HG02588 (cell line): ENCODE measurements around the gene LNX2.

Experiments used
- ATAC-seq: cut with Tn5 transposase; IDR thresholded peaks from one replicate; pipeline ENCODE4 v1.9.1; 2021; ENCODE audit warnings: mild to moderate bottlenecking, moderate library complexity; ENCODE audit not compliant: unreplicated experiment

LNX2 gene

GRCh38 chr13:27570906-27571305 is 49.4 kb downstream of the LNX2 start:
- ATAC-seq = no peak

GRCh38 chr13:27569405-27569804 is 50.9 kb downstream of the LNX2 start:
- ATAC-seq = no peak

GRCh38 chr13:27565818-27566217 is 54.5 kb downstream of the LNX2 start:
- ATAC-seq = no peak

GRCh38 chr13:27562457-27562856 is 57.9 kb downstream of the LNX2 start:
- ATAC-seq = no peak

GRCh38 chr13:27559719-27560118 is 60.6 kb downstream of the LNX2 start:
- no peak for ATAC-seq

- ATAC-seq = no peak
Observed at GRCh38 chr13:27556109-27556508, 64.2 kb downstream of the LNX2 start.

- no peak for ATAC-seq
Observed at GRCh38 chr13:27551562-27551961, 68.8 kb downstream of the LNX2 start.

GRCh38 chr13:27549406-27549981 is 70.8 kb downstream of the LNX2 start:
- ATAC-seq = no peak

GRCh38 chr13:27542220-27542619 is 78.1 kb downstream of the LNX2 start:
- ATAC-seq = no peak

GRCh38 chr13:27541386-27541785 is 78.9 kb downstream of the LNX2 start:
- ATAC-seq = no peak

- no peak for ATAC-seq
Observed at GRCh38 chr13:27536361-27537101, 83.8 kb downstream of the LNX2 start.

GRCh38 chr13:27535546-27535945 is 84.8 kb downstream of the LNX2 start:
- no peak for ATAC-seq

GRCh38 chr13:27534981-27535380 is 85.3 kb downstream of the LNX2 start:
- ATAC-seq = no peak

- ATAC-seq = no peak
Observed at GRCh38 chr13:27534108-27534980, 86.0 kb downstream of the LNX2 start.

GRCh38 chr13:27533155-27533643 is 87.1 kb downstream of the LNX2 start:
- no peak for ATAC-seq

- no peak for ATAC-seq
Observed at GRCh38 chr13:27528908-27529307, 91.4 kb downstream of the LNX2 start.

- no peak for ATAC-seq
Observed at GRCh38 chr13:27526516-27526915, 93.8 kb downstream of the LNX2 start.

- no peak for ATAC-seq
Observed at GRCh38 chr13:27524981-27525975, 95.1 kb downstream of the LNX2 start.

GRCh38 chr13:27523346-27524073 is 96.8 kb downstream of the LNX2 start:
- ATAC-seq = no peak

GRCh38 chr13:27522847-27523246 is 97.5 kb downstream of the LNX2 start:
- ATAC-seq = no peak
